ENCODE results near the gene INPP4A.

Gene INPP4A

DNA sequence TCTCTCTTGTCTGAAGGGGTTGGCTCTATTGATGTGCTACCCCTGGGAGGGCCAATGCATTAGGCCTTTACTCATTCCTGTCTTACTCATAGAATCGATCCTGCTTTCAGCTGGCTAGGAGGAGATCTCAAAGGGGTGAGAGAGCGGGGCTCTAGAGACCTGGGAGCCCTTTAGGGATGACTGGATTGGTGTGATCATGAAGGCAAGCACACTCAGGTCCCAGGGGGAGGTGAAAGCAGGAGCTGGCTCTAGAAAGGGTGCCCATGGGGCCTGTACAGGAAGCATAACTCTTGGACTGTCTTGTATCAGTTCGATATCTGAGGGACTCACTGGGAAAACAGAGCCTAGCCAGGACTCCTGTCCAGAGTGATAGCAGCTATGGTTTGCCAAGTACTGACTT lies 47.8 kb downstream of the INPP4A start:
- no peak for DNase-seq (ENCODE audit: low spot score)
- Histone ChIP-seq H2BK15ac (ENCODE audit: low read length) (no peak overlapping the region), H3K4me3 (ENCODE audit: low read length in 2 of 2) (no peak overlapping the region), H3K79me1 (ENCODE audit: low read depth, low read length) (peaks cover 2% of the 10 kb centered on the region), H3K36me3 (replicated peaks in 1 of 2; ENCODE audit: control insufficient read depth in 2 of 2, insufficient read depth in 2 of 2, low read length in 2 of 2) (peaks cover 2 to 3% of the 10 kb centered on the region in 2 donors), H3K23ac (ENCODE audit: low read depth, low read length, poor library complexity) (no peak overlapping the region), H2BK5ac (ENCODE audit: low read length) (no peak overlapping the region), H3K4me2 (ENCODE audit: insufficient read depth, low read length, poor library complexity, severe bottlenecking) (no peak overlapping the region), H4K8ac (ENCODE audit: low read depth, low read length) (no peak overlapping the region), H3K9ac (ENCODE audit: low read depth, low read length, poor library complexity) (no peak overlapping the region), H2BK12ac (ENCODE audit: low read length) (no peak overlapping the region), H4K91ac (ENCODE audit: low read depth, low read length, poor library complexity) (no peak overlapping the region), H3K14ac (ENCODE audit: low read length) (no peak overlapping the region), H3K4ac (ENCODE audit: low read length) (no peak overlapping the region), H3K27me3 (ENCODE audit: control insufficient read depth in 3 of 3, insufficient read depth in 3 of 3, low read depth in 1 of 3, low read length in 3 of 3) (no peaks in the 10 kb centered on the region), H2BK120ac (ENCODE audit: low read depth, low read length) (no peak overlapping the region), H2AFZ (ENCODE audit: low read length) (no peak overlapping the region), H3K9me3 (replicated peaks in 1 of 2; ENCODE audit: control insufficient read depth in 2 of 2, insufficient read depth in 1 of 2, low read depth in 1 of 2, low read length in 2 of 2) (peaks cover 6 to 31% of the 10 kb centered on the region in 2 donors), H3K27ac (replicated peaks; ENCODE audit: low read length) (no peak overlapping the region), H3K4me1 (ENCODE audit: control insufficient read depth in 2 of 2, insufficient read depth in 1 of 2, low read depth in 1 of 2, low read length in 2 of 2) (no peaks in the 10 kb centered on the region), H3K18ac (ENCODE audit: low read length) (no peak overlapping the region), H2AK5ac (ENCODE audit: low read depth, low read length) (no peak overlapping the region)
- WGBS, 2 donors (ENCODE audit: extremely low coverage in 2 of 2, insufficient read length in 2 of 2, insufficient replicate concordance in 1 of 2) = no CpG with 5 or more reads among the region's 3 CpGs

DNA sequence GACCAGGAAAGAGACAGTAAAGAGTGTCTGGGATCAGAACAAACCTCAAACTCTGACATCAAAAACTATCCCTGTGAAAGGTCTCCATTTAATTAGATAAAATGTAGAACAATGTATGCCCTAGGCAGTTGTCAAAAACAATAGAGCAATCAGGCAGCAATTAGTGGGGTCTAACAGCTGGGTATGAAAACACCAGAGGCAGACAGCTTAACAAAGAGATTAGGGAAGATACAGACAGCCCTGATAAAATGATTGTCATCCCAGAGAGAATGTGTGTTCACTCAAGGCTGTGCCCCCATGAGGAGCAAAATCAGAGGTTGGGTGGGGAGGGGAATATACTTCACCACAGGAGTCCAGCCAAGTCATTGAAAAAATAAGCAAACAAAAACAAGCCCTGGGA lies 50.0 kb downstream of the INPP4A start:
- Histone ChIP-seq H2BK12ac (ENCODE audit: low read length) (no peak overlapping the region), H2AK5ac (ENCODE audit: low read depth, low read length) (no peak overlapping the region), H3K36me3 (replicated peaks in 1 of 2; ENCODE audit: control insufficient read depth in 2 of 2, insufficient read depth in 2 of 2, low read length in 2 of 2) (peaks cover 2 to 3% of the 10 kb centered on the region in 2 donors), H3K9me3 (replicated peaks in 1 of 2; ENCODE audit: control insufficient read depth in 2 of 2, insufficient read depth in 1 of 2, low read depth in 1 of 2, low read length in 2 of 2) (peaks cover 6 to 43% of the 10 kb centered on the region in 2 donors), H3K23ac (ENCODE audit: low read depth, low read length, poor library complexity) (no peak overlapping the region), H4K8ac (ENCODE audit: low read depth, low read length) (no peak overlapping the region), H3K4me1 (ENCODE audit: control insufficient read depth in 2 of 2, insufficient read depth in 1 of 2, low read depth in 1 of 2, low read length in 2 of 2) (no peaks in the 10 kb centered on the region), H3K27me3 (ENCODE audit: control insufficient read depth in 3 of 3, insufficient read depth in 3 of 3, low read depth in 1 of 3, low read length in 3 of 3) (no peaks in the 10 kb centered on the region), H3K4me2 (ENCODE audit: insufficient read depth, low read length, poor library complexity, severe bottlenecking) (no peak overlapping the region), H3K27ac (replicated peaks; ENCODE audit: low read length) (no peak overlapping the region), H3K18ac (ENCODE audit: low read length) (no peak overlapping the region), H3K4ac (ENCODE audit: low read length) (no peak overlapping the region), H3K4me3 (ENCODE audit: low read length in 2 of 2) (no peak overlapping the region), H2BK120ac (ENCODE audit: low read depth, low read length) (no peak overlapping the region), H2AFZ (ENCODE audit: low read length) (no peak overlapping the region), H2BK15ac (ENCODE audit: low read length) (no peak overlapping the region), H3K9ac (ENCODE audit: low read depth, low read length, poor library complexity) (no peak overlapping the region), H2BK5ac (ENCODE audit: low read length) (no peak overlapping the region), H3K14ac (ENCODE audit: low read length) (no peak overlapping the region), H3K79me1 (ENCODE audit: low read depth, low read length) (peaks cover 2% of the 10 kb centered on the region), H4K91ac (ENCODE audit: low read depth, low read length, poor library complexity) (no peak overlapping the region)
- no peak for DNase-seq (ENCODE audit: low spot score)

- Histone ChIP-seq H3K18ac (ENCODE audit: low read length) (no peak overlapping the region), H4K91ac (ENCODE audit: low read depth, low read length, poor library complexity) (no peak overlapping the region), H2BK5ac (ENCODE audit: low read length) (no peak overlapping the region), H4K8ac (ENCODE audit: low read depth, low read length) (no peak overlapping the region), H3K9ac (ENCODE audit: low read depth, low read length, poor library complexity) (no peak overlapping the region), H3K4me2 (ENCODE audit: insufficient read depth, low read length, poor library complexity, severe bottlenecking) (no peak overlapping the region), H3K36me3 (replicated peaks in 1 of 2; ENCODE audit: control insufficient read depth in 2 of 2, insufficient read depth in 2 of 2, low read length in 2 of 2) (peaks cover 0 to 2% of the 10 kb centered on the region in 2 donors), H2BK12ac (ENCODE audit: low read length) (no peak overlapping the region), H3K79me1 (ENCODE audit: low read depth, low read length) (no peaks in the 10 kb centered on the region), H3K4me1 (ENCODE audit: control insufficient read depth in 2 of 2, insufficient read depth in 1 of 2, low read depth in 1 of 2, low read length in 2 of 2) (peaks cover 2 to 5% of the 10 kb centered on the region in 2 donors), H3K23ac (ENCODE audit: low read depth, low read length, poor library complexity) (no peak overlapping the region), H3K27me3 (ENCODE audit: control insufficient read depth in 3 of 3, insufficient read depth in 3 of 3, low read depth in 1 of 3, low read length in 3 of 3) (no peaks in the 10 kb centered on the region), H2BK120ac (ENCODE audit: low read depth, low read length) (no peak overlapping the region), H3K14ac (ENCODE audit: low read length) (no peak overlapping the region), H3K4ac (ENCODE audit: low read length) (no peak overlapping the region), H3K4me3 (ENCODE audit: low read length in 2 of 2) (no peak overlapping the region), H2AFZ (ENCODE audit: low read length) (no peak overlapping the region), H2AK5ac (ENCODE audit: low read depth, low read length) (no peak overlapping the region), H2BK15ac (ENCODE audit: low read length) (no peak overlapping the region), H3K9me3 (replicated peaks in 1 of 2; ENCODE audit: control insufficient read depth in 2 of 2, insufficient read depth in 1 of 2, low read depth in 1 of 2, low read length in 2 of 2) (peaks cover 6 to 43% of the 10 kb centered on the region in 2 donors), H3K27ac (replicated peaks; ENCODE audit: low read length) (no peak overlapping the region)
- WGBS, 2 donors (ENCODE audit: extremely low coverage in 2 of 2, insufficient read length in 2 of 2, insufficient replicate concordance in 1 of 2) = no CpG with 5 or more reads among the region's 4 CpGs
- DNase-seq (ENCODE audit: low spot score) = no peak
Measured at GRCh38 chr2:98496750-98497493, 52.3 kb downstream of the INPP4A start.

DNA sequence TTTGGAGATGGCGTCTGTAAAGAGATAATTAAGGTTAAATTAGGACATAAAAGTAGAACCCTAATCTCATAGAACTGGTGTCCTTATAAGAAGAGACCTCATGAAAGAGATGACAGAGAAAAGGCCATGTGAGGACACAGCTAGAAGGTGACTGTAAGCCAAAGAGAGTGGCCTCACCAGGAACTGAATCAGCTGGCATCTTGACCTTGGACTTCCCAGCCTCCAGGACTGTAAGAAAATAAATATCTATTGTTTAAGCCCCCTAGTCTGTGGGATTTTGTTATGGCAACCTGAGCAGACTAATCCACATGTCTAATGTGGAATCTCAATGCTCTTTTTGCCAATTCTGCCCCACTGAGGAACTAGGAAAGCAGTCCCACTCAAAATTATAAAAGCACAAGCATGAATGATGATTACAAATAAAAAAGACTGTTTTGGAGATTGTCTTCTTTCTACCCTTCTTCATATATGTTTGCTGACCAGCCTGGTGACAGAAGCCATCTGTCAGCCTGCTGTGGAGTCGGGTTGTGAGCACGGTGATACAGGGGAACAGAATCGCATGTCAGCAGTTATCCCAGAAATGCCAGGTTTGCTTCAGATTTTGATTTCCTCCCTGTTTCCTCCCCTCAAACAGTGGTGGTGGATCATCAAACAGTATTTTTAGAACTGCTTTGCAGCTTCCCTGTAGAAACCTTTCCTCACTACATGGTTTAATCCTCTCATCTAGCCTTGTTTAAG lies 54.2 kb downstream of the INPP4A start:
- H2AK5ac ChIP-seq (ENCODE audit: low read depth, low read length) = no peak overlapping the region
- H3K14ac ChIP-seq (ENCODE audit: low read length) = no peak overlapping the region
- H3K4ac ChIP-seq (ENCODE audit: low read length) = no peak overlapping the region
- no peak overlapping the region for H2AFZ ChIP-seq (ENCODE audit: low read length)
- H4K8ac ChIP-seq (ENCODE audit: low read depth, low read length) = no peak overlapping the region
- DNase-seq (ENCODE audit: low spot score) = no peak
- H3K4me1 ChIP-seq (ENCODE audit: control insufficient read depth in 2 of 2, insufficient read depth in 1 of 2, low read depth in 1 of 2, low read length in 2 of 2) = peaks cover 6 to 22% of the 10 kb centered on the region in 2 donors
- no peak overlapping the region for H2BK5ac ChIP-seq (ENCODE audit: low read length)
- no peak overlapping the region for H3K9ac ChIP-seq (ENCODE audit: low read depth, low read length, poor library complexity)
- peaks cover 6 to 42% of the 10 kb centered on the region in 2 donors for H3K9me3 ChIP-seq (replicated peaks in 1 of 2; ENCODE audit: control insufficient read depth in 2 of 2, insufficient read depth in 1 of 2, low read depth in 1 of 2, low read length in 2 of 2)
- no peak overlapping the region for H2BK15ac ChIP-seq (ENCODE audit: low read length)
- no peak overlapping the region for H4K91ac ChIP-seq (ENCODE audit: low read depth, low read length, poor library complexity)
- no CpG with 5 or more reads among the region's 4 CpGs for WGBS, 2 donors (ENCODE audit: extremely low coverage in 2 of 2, insufficient read length in 2 of 2, insufficient replicate concordance in 1 of 2)
- no peak overlapping the region for H2BK120ac ChIP-seq (ENCODE audit: low read depth, low read length)
- no peaks in the 10 kb centered on the region for H3K27me3 ChIP-seq (ENCODE audit: control insufficient read depth in 3 of 3, insufficient read depth in 3 of 3, low read depth in 1 of 3, low read length in 3 of 3)
- H2BK12ac ChIP-seq (ENCODE audit: low read length) = no peak overlapping the region
- H3K4me2 ChIP-seq (ENCODE audit: insufficient read depth, low read length, poor library complexity, severe bottlenecking) = no peak overlapping the region
- H3K36me3 ChIP-seq (replicated peaks in 1 of 2; ENCODE audit: control insufficient read depth in 2 of 2, insufficient read depth in 2 of 2, low read length in 2 of 2) = peaks cover 0 to 2% of the 10 kb centered on the region in 2 donors
- H3K4me3 ChIP-seq (ENCODE audit: low read length in 2 of 2) = no peak overlapping the region
- no peak overlapping the region for H3K23ac ChIP-seq (ENCODE audit: low read depth, low read length, poor library complexity)
- no peak overlapping the region for H3K27ac ChIP-seq (replicated peaks; ENCODE audit: low read length)
- H3K18ac ChIP-seq (ENCODE audit: low read length) = no peak overlapping the region
- no peaks in the 10 kb centered on the region for H3K79me1 ChIP-seq (ENCODE audit: low read depth, low read length)
